Measurements from ENCODE around the gene IFT27.
A peak's percentile ranks its signal among the peaks of the same experiment; 100 is the strongest.

IFT27 gene, protein sequence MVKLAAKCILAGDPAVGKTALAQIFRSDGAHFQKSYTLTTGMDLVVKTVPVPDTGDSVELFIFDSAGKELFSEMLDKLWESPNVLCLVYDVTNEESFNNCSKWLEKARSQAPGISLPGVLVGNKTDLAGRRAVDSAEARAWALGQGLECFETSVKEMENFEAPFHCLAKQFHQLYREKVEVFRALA

DNA sequence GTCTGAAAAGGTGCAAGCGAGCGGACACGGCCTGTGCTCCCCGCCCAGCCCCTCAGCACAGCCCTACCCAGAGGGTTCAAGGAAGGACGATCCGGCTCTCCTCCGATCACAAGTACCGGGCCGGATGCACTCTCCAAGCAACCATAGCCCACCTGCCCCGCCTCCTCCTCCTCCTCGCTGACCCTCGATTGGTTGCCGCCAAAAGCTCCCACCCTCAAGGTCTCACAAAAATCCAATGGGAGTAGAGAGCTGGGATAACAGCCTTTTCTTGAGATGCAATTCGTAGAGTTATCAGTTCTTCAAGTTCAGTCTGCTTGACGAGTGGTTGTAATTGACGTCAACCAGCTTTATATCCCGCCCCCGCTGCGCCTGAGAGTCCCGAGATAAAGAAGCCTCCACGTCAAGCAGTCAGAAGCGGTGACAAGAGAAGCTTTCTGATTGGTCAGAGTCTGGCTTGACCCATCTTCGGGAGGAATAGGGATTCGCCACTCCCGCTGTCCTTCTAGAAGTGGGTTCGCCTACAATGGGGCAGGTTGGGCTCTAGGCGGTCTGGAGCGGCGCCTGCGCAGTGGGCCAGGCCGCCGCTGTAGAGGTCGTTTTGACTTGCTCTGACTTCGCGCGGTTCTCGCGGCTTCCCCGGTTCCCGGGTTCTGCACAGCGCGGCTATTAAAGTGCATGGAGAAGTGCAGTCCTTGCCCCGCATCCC, at the start of gene IFT27:
TSS of gene IFT27 (minus strand) at position 156 of the 706 bp plus-strand sequence. CDS start 412 bp downstream, outside the sequence.
- DNase-seq (ENCODE audit: low read depth in 2 of 2), result peak; percentile 94 to 99

DNA sequence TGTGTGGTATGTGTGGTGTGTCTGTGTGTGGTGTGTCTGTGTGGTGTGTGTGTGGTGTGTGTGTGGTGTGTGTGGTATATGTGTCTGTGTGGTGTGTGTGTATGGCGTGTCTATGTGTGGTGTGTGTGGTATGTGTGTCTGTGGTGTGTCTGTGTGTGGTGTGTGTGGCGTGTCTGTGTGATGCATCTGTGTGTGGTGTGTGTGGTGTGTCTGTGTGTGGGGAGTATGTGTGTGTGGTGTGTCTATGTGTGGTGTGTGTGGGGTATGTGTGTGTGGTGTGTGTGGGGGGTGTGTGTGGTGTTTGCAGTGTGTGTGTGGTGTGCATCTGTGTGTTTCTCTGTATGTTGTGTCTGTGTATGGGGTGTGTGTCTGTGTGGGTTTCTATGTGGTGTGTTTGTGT, 48.7 kb upstream of the IFT27 start:
- DNase-seq (ENCODE audit: low read depth in 2 of 2), result no peak

DNA sequence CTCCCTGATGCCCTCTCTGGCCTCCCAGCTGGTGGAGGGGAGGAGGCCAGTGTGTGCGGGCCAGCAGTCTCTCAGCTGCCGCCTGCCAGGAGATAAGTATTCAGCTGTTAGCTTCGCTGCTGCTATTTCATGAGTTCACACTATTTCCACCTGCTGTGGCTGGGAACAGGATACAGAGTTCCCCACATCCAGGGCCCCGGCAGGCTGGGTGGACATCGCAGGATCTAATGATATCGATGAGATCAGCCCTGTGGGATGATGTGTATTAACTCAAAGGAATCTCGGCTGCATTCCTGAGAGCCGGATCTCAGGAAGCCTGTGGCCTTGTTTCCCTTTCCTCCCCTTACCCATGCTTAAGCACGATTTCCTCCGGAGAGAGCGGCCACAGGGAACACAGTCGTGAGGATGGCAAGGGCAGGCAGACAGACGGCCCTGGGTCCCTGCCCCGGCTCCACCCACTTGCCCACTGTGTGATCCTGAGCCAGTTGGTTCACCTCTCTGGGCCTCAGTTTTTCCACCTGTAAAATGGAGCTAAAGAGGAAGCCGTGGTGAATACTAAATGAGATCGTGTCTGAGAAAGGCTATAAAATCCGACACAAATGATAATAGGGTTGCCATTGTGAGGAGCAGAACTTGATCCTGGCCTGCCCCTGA, 47.4 kb upstream of the IFT27 start:
- DNase-seq (ENCODE audit: low read depth in 2 of 2), result no peak

DNA sequence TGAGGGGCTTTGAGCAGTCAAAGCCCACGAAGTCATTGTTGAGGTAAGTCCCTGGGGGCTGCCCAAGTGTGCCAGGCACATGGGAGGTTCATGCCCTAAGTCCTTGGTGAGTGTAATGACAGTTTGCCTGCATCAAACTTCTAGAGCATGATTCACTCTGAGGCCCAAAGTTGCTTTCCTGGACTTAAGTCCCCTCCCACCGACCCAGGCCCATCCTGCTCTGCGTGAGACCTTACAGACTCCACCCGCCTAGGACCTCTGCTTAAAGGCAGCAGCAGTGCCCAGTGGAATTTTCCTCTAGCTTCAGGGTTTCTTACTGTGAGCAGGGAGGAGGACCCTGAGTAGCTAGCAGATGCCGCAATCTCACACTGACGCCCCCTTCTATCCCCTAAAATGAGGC, 46.7 kb upstream of the IFT27 start:
- DNase-seq (ENCODE audit: low read depth in 2 of 2), result no peak

DNA sequence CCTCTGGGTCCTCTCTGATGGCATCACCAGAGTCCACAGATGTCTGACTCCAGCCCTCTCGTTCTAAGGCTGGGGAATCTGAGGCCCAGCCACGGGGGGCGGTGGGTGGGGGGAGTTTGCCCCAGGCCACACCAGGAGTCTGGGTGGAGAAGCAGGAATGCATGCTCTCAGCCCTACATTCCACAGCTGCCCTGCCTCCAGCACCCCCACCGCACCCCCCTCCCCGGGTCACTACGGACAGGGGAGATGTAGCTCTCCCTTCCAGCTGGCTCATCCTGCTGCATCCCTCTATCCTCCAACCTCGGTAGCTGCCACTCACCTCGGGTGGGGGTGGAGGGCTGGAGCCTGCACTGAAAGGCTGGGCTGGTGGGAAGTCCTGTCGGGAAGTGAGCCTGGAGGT, 43.2 kb upstream of the IFT27 start:
- DNase-seq (ENCODE audit: low read depth in 2 of 2), result no peak

DNA sequence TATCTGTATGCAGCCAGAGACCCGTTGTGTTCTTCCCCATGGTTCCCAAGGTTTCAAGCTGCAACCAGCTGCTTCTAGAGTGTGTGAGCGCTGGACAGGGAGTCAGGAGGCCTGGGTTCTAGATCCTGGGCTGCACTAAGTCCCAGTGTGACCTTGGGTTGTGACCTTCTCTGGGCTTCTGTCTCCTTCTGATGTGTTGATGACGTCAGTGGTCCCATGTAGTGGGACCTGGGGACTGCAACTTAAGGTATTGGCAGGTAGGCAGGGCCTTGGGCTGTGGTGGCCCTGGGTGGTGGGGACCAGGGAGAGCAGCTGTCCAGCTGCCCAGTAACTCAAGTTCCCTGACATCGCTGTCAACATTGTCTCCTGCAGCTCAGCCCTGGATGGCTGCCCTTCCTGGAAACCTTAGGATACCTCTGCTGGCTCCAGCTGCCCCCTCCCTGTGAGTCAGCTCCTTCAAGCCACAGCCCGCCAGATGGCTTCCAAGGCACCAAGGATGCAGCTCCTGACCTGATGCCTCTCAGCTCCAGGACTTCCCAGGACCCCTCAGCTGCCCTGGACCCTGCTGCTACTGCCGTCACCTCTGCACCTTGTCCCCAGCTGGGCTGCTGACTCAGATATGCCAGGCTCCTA, 42.2 kb upstream of the IFT27 start:
- DNase-seq (ENCODE audit: low read depth in 2 of 2), result no peak

DNA sequence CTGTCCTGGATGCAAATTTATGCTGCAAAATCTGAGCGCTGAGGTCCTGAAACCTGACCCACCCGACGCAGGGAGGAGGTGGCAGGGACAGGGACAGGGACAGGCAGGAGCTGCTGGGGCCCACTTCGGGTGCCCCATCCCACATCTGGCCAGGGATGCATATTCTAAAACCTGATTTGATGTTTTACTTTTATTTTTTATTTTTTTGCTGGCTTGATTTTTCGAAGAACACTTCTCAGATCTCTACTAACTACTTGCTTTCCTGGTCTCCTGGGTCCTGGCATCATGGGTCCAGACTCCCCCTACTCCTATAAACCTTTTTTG, 41.6 kb upstream of the IFT27 start:
- no peak for DNase-seq (ENCODE audit: low read depth in 2 of 2)

DNA sequence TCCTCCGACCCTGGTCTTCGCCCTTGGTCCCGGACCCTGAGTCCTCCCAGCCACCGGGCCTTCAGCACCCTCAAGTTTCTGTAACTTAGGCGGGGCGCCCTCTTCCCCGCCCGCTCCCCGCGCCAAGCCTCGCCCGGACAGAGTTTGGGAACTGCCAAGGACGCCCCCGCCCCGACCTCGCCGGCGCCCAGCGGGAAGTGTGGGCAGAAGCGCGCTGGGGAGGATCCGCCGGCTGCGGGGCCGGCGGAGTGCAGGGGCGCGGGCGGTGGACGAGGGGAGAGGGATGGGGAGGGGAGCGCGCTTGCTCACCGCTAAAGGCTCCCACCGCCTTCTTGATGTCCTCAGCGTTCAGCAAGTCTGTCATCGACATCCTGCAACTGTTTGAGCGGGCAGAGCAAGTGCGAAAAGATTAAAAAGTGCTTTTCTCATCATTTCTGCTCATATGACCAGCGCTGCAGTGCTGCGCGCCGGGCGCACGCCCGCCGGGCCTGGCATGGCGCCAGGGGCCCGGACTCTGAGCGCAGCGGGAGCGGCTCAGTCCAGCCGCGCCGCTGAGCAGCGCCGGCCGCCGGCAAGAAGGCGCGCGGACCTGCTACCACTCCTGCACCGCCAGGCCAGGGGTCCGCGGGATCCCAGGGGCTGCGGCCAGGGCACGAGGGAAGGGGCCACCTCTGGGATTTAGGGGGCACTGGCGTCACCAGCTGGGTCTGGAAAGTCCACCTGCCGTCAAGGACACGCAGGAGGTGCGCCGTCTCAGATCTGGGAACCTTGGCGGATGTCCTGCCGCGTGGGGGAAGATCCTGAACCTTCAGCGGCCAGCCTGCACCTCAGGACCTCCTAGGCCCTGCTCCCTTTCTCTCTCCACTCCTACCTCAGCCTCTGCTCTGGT, 41.0 kb upstream of the IFT27 start, which contains the start of gene PVALB:
TSS of gene PVALB (minus strand) at position 400 of the 889 bp plus-strand sequence. CDS start at position 370, 30 bp downstream.
- DNase-seq (ENCODE audit: low read depth in 2 of 2), result no peak

DNA sequence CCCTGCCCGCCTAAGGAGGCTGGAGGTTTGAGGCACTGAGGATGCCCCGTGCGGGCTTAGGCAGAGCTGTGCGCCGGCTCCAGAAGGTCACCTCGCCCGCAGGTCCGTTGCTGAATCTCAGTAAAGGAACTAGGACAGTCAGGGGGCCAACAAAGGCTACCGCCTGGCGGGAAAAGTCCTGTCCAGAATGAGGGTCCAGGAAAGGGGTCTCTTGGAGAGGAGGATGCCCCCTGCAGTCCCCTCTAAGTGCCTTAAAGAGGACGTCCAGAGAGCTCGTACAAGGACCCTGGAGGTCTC, 40.4 kb upstream of the IFT27 start:
- DNase-seq (ENCODE audit: low read depth in 2 of 2), result no peak

DNA sequence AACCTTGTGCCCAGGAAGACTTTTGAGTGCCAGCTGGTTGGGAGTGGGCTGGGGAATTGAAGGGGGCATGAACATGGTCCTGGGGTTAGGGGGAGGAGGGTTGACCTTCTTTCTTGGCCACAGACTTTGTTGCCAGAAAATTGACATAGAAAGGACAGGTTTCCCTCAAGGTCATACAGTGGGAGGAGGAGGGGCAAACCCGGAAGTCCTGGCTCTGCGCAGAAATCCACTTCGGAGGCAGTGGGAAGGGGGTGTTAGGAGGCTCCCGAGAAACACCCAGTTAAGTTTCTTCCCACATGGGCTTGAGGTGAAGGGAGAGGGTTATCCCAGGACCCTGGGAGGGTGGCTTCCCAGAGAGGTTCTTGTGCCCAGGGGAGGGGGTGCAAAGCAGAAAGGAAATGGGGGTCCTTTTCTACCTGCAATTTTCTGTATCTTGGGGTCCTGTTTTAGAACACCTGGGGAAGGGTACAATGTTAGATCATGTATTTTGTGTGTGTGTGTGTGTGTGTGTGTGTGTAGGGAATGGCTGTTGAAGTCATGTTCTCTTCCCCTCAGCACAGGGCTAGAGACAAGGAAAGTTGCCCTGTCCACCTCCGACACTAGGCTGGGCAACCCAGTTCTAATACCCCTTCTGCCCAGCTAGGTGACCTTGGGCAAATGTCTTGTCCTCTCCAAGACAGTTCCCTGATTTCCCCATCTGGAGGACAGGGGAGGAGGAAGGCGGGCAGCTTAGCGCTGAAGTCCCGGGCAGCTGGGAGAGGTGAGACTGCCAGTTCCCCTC, 39.8 kb upstream of the IFT27 start:
- no peak for DNase-seq (ENCODE audit: low read depth in 2 of 2)

DNA sequence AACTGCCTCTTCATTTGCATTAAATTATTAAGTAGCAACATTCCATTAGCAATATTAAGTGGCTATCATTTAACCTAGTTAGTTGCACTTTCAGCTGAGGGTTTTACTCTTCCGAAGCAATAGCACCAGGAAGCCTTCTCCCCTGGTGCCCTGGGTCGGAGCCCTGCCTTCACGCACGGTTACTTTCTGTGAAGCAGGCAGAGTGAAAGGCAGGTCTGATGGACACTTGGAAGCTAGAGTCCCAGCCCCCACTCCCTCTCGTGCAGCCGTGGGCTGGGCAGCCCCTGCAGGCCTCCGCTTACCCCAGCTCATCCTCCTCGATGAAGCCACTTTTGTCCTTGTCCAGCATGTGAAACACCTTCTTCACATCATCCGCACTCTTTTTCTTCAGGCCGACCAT, 38.9 kb upstream of the IFT27 start:
- DNase-seq (ENCODE audit: low read depth in 2 of 2), result no peak

DNA sequence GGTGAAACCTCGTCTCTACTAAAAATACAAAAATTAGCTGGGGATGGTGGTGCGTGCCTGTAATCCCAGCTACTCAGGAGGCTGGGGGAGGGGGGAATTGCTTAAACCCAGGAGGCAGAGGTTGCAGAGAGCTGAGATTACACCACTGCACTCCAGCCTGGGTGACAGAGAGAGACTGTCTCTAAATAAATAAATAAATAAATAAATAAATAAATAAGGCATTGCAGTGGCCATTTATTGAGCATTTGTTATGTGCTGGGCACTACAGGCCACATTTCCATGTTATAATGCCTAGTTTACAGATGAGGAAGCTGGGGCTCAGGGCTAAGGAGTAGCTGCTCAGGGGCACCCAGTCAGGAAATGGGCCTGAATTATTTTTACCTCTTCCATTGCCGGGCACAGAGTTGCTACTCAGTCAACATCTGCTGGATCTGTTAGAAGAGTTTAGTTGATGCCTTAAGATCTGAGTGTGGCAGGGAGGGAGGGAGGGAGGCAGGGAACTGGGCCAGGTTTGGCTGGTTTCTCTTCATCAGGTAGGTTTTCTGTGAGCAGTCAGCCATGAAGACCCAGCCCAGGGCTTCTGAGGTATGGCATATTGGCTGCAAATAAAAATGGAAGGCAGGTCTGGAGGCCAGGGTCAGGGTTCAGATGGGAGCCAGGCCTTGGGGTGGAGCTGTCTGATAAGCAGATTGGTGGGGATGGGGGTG, 35.3 kb upstream of the IFT27 start:
- no peak for DNase-seq (ENCODE audit: low read depth in 2 of 2)

DNA sequence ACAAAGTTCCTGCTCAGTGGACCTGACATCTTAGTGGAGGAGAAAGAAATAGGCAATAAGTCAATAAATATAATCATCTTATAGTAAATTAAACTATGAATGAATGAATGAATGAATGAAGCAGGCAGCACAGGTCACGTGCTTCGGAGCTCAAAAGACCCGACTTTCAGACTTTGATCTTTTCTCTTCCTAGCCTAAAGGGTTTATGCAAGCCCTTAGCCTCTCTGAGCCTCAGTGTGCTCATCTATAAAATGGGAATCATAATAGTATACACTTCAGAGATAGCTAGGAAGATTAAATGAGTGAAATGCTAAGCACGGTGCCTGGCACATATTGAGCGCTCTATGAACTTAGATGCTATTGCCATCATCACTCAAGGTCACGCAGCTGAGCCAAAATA, 33.4 kb upstream of the IFT27 start:
- DNase-seq (ENCODE audit: low read depth in 2 of 2), result no peak

DNA sequence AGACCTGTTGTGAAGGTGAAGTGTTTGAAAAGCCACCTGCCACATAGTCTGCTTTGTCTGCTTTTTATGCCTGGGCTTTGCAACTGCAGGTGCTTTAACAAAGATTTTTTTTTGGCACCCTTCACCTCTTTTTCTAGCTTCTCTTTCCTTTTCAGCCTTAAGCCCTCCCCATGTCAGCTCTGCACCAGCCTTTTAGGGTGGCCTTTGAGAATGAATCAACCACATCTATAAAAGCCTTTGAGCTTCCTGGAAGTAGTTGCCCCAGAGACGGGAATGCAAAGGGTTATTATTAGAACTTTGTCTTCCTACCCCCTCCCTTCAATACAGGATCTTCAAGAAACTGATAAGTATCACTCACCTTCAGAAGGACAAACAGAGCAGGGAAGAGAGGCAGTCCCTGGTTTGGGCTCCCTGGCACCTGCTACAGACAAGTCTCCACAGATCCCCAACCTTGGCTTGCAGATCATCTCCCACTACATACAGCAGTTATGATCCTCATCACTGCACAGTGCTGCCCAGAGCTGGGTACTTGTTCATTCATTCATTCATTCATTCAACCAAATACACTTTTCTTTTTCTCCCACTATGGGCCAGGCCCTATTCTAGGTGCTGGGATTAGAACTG, 32.9 kb upstream of the IFT27 start:
- no peak for DNase-seq (ENCODE audit: low read depth in 2 of 2)

DNA sequence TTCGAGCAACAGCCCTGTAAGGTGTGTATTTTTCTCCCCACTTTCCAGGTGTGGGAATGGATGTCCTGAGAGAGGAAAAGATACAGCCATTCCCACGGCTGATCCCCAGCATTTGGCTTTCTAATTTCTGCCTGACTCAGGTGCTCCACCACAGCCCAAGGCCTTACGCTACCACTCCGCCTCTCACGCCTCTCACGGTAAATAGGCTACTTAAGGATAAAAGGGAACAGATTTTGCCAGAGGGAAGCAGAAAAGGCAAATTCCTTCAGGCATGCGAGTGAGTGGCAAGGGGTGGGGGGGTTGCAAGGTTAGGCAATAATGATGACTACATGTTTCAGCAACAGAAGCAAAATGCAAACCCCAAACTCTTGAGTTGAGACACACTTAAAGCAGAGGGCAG, 31.7 kb upstream of the IFT27 start:
- no peak for DNase-seq (ENCODE audit: low read depth in 2 of 2)

DNA sequence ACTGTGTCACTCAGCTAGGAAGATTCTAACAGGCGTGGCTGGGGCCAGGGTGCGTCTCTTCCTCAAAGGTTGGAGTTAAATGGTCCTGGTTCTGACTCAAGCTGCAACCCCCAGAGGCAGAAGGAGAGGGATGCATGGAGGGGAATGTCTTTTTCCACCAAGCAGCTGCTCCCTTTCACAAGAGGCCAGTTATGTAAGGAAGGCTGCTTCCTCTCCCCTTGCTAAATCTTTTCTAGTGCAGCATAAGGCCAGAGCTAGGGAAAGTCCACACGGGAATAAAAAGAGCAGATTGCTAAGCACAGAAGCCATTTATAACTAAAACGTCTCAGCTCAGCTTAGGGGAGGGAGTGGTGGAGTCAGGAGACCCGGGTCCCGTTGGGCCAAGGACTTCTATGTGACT, 30.9 kb upstream of the IFT27 start:
- DNase-seq (ENCODE audit: low read depth in 2 of 2), result no peak

DNA sequence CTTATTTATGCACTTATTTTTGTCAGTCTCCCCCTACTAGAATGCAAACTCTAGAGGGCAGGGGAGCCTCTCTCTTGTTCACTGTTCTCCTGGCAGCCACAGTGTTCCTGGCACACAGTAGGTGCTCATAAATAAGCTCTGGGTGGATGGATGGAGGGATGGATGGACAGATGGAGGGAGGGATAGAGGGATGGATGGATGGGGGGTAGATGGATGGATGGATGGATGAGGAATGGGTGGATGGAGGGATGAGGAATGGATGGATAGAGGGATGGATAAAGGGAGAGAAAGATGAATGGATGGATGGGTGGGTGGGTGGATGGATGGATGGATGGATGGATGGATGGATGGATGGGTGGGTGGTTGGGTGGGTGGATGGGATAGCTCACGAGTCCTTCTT, 27.4 kb upstream of the IFT27 start:
- DNase-seq (ENCODE audit: low read depth in 2 of 2), result no peak

DNA sequence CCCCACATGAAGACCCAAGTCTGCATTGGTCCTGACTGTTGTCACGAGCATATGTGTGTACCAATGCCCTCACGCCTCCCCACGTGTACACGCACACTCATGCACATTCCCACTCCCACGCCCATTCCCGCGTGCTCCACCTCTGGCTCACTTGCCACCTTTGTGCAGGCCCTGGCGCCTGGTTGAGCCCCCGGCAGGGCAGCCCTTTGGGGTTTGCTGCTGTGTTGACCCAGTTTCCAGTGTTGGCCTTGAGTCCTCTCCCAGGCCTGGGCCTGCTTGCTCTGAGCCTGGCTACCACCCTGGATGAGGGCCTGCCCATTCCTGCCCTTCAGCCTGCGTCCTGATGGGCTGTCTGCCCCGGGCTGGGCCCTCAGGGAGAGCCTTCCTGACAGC, 22.8 kb upstream of the IFT27 start:
- DNase-seq (ENCODE audit: low read depth in 2 of 2), result no peak

DNA sequence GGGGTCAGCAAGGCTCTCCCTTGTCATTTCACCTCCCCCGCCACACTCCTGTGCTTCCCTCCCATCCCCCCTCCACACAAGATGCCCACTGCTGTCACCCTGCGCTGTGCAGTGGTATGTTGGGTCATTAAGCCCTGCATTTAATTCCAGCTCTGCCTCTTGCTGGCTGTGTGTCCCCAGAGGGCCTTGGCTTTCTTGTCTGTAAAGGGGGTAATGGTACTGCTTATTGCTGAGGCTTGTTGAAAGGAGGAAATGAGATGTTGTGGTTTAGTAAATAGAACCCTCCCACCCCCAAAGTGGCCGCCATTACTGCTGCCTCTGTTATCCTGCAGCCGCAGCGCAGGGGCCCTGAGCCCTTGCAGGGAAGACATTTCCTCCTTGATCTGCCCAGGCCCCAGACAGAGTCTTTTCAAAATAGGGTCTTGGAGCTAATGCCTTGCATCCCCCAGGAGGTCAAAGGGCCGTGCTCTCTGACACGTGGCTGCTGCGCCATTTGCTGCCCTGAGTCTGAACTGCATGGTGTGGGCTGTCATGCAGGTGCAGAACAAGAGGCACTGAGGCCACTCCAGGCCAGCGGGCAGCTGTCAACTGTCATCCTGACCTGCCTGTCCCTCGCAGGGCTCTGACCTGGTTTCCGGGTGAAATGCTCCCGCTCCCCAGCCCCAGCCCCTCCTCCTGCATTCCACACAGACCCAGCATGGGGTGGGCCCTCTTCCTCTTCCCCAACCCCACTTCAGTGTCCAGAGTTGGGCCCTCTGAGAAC, 22.2 kb upstream of the IFT27 start:
- DNase-seq (ENCODE audit: low read depth in 2 of 2), result no peak
